Uterus (tissue), 2 donors: Measurements from ENCODE around the gene SLC6A7.

Experiments
- CTCF ChIP-seq, 4 experiments: fragments of 200-600 bp in 2 of 4; fragments of 450-650 bp in 2 of 4; sonication (generic) in 2 of 4; IDR thresholded peaks; one replicate each; pipeline ENCODE4 v1.5.1; 2016 to 2019; ENCODE audit warnings: antibody characterized with exemption in 4 of 4, mild to moderate bottlenecking in 2 of 4, moderate library complexity in 1 of 4
- POLR2A ChIP-seq, 2 donors: fragments of 450-650 bp; IDR thresholded peaks; one replicate each; pipeline ENCODE4 v1.6.1; 2016; ENCODE audit warnings: antibody characterized with exemption in 2 of 2, mild to moderate bottlenecking in 1 of 2, moderate library complexity in 1 of 2

GRCh38 chr5:150236981-150237754, 47.3 kb downstream of the SLC6A7 start:
- TF ChIP-seq CTCF (IDR thresholded peaks at IDR 0.05) (no peak), POLR2A (IDR thresholded peaks at IDR 0.05) (no peak)
